Ectodermal cell (in vitro differentiated cells): ENCODE data around the gene PBX2.

ENCODE experiments used
- H3K27ac ChIP-seq: 2 replicates; pipeline ENCODE4 v1.7.0; 2013; ENCODE audit warnings: mild to moderate bottlenecking, low read depth, low read length; ENCODE audit not compliant: insufficient read depth, poor library complexity, severe bottlenecking
- H3K27me3 ChIP-seq: 2 replicates; pipeline ENCODE4 v1.7.0; 2013; ENCODE audit warnings: mild to moderate bottlenecking, low read length; ENCODE audit not compliant: insufficient read depth, control insufficient read depth, poor library complexity, severe bottlenecking
- H3K36me3 ChIP-seq: one replicate; pipeline ENCODE4 v1.7.0; 2013; ENCODE audit warnings: low read length; ENCODE audit not compliant: control insufficient read depth, insufficient read depth
- H3K4me1 ChIP-seq: one replicate; pipeline ENCODE4 v1.7.0; 2013; ENCODE audit warnings: low read length; ENCODE audit not compliant: control insufficient read depth, insufficient read depth
- H3K4me3 ChIP-seq: 2 replicates; pipeline ENCODE4 v1.7.0; 2013; ENCODE audit warnings: low read depth, low read length, control low read depth; ENCODE audit not compliant: insufficient read depth
- H3K9me3 ChIP-seq: 2 replicates; pipeline ENCODE4 v1.7.0; 2013; ENCODE audit warnings: mild to moderate bottlenecking, low read length, moderate library complexity; ENCODE audit not compliant: control insufficient read depth
- WGBS, 2 experiments: methylation state at CpG; one replicate each; pipeline ENCODE4 v1.1.7; 2013; ENCODE audit warnings: missing lambda C conversion rate in 2 of 2; 5-methylcytosine and 5-hydroxymethylcytosine counted together

The PBX2 gene

DNA sequence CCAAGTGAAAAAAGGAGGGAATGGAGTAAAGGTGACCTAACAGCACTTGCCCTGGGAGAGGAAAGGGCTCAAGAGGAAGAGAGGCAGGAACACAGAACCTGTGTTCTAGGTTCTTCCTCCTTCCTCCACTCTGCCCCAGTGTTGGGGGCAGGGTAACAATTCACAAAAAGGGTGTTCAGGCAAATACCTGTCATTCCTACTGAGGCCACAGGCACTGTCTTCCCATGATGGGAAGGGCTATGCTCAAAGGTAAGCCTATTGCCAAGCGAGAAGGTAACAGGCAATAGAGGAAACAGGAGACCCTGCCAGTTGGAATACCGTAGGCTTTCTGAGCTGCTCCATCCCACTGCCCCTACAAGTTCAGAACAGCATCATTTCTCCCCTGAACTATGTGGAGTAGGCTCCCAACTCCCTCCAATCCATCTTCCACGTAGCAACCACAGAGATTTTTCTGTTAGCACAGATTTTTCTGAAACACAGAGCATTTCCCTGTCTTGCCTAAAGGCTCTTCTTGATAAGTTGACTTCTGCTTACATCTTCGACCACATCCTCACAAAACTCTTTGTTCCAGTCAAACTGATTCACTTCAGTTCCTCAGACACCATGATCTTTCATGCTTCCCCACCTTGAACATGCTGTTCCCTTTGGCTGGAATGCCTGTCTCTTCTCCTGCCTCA lies 16.8 kb downstream of the PBX2 start:
- WGBS, 2 experiments, result 79 to 85% methylated on average over 4 of the region's 4 CpGs
- H3K4me3 ChIP-seq, result no peak overlapping the region
- peaks cover 27% of the 10 kb centered on the region for H3K36me3 ChIP-seq
- H3K4me1 ChIP-seq, result peaks cover 22% of the 10 kb centered on the region
- H3K27ac ChIP-seq, result no peak overlapping the region
- H3K27me3 ChIP-seq, result no peaks in the 10 kb centered on the region
- no peaks in the 10 kb centered on the region for H3K9me3 ChIP-seq

GRCh38 chr6:32171234-32171633 lies 18.8 kb downstream of the PBX2 start:
- Histone ChIP-seq H3K36me3 (peaks cover 28% of the 10 kb centered on the region), H3K4me3 (no peak overlapping the region), H3K4me1 (peaks cover 30% of the 10 kb centered on the region), H3K27ac (no peak overlapping the region), H3K9me3 (no peaks in the 10 kb centered on the region), H3K27me3 (no peaks in the 10 kb centered on the region)
- WGBS, 2 experiments, result 91 to 94% methylated on average over 6 of the region's 6 CpGs

DNA sequence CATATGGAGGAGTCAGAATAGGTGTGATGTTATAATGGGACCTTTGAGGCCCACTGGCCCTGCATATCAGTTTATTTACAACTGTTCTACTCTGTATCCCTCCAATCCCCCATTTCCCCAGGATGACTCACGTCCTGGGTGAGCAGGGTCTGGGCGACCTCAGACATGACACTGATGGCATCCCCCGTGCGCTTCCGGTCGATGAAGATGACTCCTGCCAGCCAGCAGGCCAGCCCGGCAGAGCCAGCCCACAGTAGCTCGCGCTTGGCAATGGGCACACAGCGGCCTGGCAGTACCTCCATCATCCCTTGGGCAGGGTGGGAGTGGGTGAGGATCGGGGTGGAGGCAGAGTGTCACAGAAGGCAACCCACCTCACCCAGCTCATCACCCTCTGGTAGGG lies 19.7 kb downstream of the PBX2 start:
- Histone ChIP-seq H3K9me3 (no peaks in the 10 kb centered on the region), H3K27me3 (no peaks in the 10 kb centered on the region), H3K4me3 (no peak overlapping the region), H3K36me3 (peaks cover 28% of the 10 kb centered on the region), H3K27ac (no peak overlapping the region), H3K4me1 (peaks cover 30% of the 10 kb centered on the region)
- WGBS, 2 experiments, result 96% methylated on average over 11 of the region's 11 CpGs

DNA sequence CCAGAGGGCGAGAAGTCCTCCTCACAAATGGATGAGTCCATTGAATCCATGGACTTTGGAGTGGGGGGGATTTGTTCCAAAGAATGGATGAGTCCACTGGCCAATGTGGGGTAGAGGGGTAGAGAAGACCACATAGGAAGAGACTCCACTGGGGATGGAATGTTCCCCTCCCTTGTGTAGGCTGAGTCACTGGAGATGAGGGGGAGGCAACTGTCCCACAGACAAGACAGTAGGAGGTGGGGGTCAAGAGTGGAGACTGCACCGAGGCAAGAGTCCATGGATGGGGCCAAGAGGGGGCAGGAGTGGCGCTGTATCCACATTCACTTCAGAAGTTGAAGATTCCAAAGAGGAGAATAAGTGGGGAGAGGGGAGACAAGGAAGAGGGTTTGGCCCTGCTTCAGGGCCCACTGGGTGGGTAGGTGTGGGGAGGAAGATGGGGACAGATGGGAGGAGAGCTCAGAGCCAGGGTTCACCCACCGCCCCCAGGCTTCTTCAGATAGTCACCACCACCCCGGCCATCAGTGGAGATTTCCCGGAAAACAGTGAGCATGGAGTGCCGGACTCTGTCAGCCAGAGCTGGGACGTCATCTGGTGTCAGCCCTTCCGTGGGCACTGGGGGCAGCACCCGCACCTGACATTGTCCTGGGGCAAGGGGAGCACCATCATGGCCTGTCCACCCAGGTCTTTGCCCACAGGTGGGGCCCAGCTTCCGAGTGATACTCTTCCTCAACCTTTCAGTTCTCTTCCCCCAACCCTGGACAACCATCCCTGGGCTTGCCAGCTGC lies 21.0 kb downstream of the PBX2 start:
- Histone ChIP-seq H3K4me1 (peaks cover 31% of the 10 kb centered on the region), H3K4me3 (no peak overlapping the region), H3K36me3 (peaks cover 28% of the 10 kb centered on the region), H3K27me3 (no peaks in the 10 kb centered on the region), H3K9me3 (no peaks in the 10 kb centered on the region), H3K27ac (no peak overlapping the region)
- 94 to 95% methylated on average over 11 of the region's 11 CpGs for WGBS, 2 experiments

DNA sequence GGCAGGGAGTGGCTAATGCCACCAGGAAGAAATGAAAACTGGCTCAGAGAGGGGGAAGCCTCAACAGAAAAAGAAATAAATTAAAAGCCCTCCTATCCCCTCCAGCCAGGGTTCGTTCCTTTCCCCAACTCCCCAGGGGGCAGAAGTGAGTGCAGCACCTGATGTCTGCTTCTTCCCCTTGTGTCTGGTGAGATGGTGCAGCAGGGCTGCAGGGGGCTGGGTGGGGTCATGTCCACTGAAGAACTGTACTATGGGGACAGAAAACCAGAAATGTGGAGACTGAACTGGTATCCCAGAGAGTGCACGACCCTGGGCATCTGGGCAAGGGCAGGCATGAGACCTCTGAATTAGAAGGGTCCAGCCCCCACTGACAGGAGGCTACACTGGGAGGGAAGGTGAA lies 21.7 kb downstream of the PBX2 start:
- 75 to 87% methylated on average over 2 of the region's 2 CpGs for WGBS, 2 experiments
- no peaks in the 10 kb centered on the region for H3K27me3 ChIP-seq
- H3K4me3 ChIP-seq, result no peak overlapping the region
- H3K36me3 ChIP-seq, result peaks cover 28% of the 10 kb centered on the region
- H3K9me3 ChIP-seq, result no peaks in the 10 kb centered on the region
- peak overlapping the region; percentile 6 for H3K27ac ChIP-seq
- H3K4me1 ChIP-seq, result peaks cover 36% of the 10 kb centered on the region

DNA sequence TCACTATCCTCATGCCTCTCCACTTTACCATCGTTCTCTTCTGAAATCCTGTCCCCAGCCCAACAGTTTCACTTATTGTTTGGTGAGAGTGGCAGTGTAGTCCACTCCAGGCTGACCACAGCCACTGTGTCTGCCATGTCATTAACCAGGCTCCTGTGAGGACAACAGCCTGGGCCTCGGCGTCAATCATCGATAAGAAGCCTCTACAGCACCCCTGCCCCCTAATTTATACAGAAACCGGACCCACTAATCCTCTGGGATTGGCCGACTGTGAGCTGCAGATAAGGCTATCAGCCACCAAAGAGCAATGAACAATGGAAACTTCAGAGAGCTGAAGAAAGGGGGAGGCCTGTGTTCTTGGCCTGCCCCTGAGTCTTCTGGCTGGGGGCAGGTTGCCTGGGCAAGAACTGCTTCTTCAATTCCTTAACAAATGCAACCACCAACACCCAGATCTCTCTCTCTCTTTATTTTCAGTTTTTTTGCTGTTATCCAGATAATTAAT lies 22.2 kb downstream of the PBX2 start:
- Histone ChIP-seq H3K9me3 (no peaks in the 10 kb centered on the region), H3K4me1 (peaks cover 34% of the 10 kb centered on the region), H3K27me3 (no peaks in the 10 kb centered on the region), H3K4me3 (no peak overlapping the region), H3K36me3 (peaks cover 28% of the 10 kb centered on the region), H3K27ac (peak overlapping the region; percentile 50)
- WGBS, 2 experiments, result 87 to 89% methylated on average over 6 of the region's 6 CpGs

DNA sequence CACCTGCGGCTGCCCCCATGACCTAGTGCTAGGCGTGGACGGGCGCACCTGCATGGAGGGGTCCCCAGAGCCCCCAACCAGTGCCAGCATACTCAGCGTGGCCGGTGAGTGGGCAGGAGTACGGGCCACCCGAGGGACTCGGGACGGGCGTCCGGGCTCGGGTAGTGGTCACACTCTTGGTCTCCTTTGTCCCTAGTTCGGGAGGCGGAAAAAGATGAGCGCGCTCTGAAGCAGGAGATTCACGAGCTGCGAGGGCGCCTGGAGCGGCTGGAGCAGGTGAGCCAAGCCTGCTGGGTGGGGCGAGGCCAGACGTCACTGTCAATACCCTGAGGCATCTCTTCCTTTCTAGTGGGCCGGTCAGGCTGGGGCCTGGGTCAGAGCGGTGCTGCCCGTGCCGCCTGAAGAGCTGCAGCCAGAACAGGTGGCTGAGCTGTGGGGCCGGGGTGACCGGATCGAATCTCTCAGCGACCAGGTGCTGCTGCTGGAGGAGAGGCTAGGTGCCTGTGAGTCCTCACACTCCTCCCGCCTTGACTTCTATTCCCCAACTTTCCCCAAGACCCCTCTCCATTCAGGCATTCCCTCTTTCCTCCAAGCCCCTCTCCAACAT lies 22.7 kb downstream of the PBX2 start:
- Histone ChIP-seq H3K36me3 (peaks cover 28% of the 10 kb centered on the region), H3K4me1 (peaks cover 34% of the 10 kb centered on the region), H3K27me3 (no peaks in the 10 kb centered on the region), H3K4me3 (no peak overlapping the region), H3K27ac (peak overlapping the region; percentile 50), H3K9me3 (no peaks in the 10 kb centered on the region)
- 95% methylated on average over 32 of the region's 32 CpGs for WGBS, 2 experiments

DNA sequence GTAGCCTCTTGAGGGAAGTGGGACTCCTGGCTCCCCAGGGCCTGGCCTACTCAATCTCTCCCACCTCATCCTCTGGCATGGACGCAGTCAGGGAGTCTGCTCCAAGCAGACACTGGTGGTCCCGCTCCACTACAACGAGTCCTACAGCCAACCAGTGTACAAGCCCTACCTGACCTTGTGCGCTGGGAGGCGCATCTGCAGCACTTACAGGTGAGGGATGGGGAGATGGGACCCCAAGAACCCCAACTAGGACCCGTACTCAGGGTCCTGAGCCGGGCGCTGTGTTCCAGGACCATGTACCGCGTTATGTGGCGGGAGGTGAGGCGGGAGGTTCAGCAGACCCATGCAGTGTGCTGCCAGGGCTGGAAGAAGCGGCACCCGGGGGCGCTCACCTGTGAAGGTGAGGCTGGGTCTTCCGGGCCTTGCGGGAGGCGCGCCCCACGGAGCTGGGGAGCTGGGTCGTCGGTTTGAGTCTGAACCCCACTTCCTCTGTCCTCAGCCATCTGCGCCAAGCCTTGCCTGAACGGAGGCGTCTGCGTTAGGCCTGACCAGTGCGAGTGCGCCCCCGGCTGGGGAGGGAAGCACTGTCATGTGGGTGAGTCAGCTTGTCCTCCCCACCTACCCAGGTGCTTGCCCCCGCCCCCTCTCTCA lies 23.5 kb downstream of the PBX2 start:
- H3K27ac ChIP-seq, result peak overlapping the region; percentile 3
- no peaks in the 10 kb centered on the region for H3K9me3 ChIP-seq
- no peaks in the 10 kb centered on the region for H3K27me3 ChIP-seq
- WGBS, 2 experiments, result 93 to 94% methylated on average over 30 of the region's 30 CpGs
- H3K4me1 ChIP-seq, result peaks cover 34% of the 10 kb centered on the region
- H3K36me3 ChIP-seq, result peaks cover 26% of the 10 kb centered on the region
- H3K4me3 ChIP-seq, result no peak overlapping the region

- H3K27me3 ChIP-seq, result no peaks in the 10 kb centered on the region
- H3K9me3 ChIP-seq, result no peaks in the 10 kb centered on the region
- no peak within 1 kb of the TSS for H3K4me3 ChIP-seq
- peaks cover 8% of the 10 kb centered on the region for H3K36me3 ChIP-seq
- H3K4me1 ChIP-seq, result peaks cover 34% of the 10 kb centered on the region
- peak within 1 kb of the TSS; percentile 92 for H3K27ac ChIP-seq
These were observed 25.7 kb downstream of the PBX2 start, which contains the start of gene EGFL8 for GRCh38 chr6:32164295-32164694. EGFL8 (plus strand) TSS chr6:32164595; CDS start chr6:32166166, 1,571 bp downstream.
